Measurements from ENCODE around the gene TMEM254. TPM values are rescaled to one million over a fixed set of nuclear protein-coding genes. Genes with fewer than 3 reads are reported as not detected.

TMEM254 gene
- total RNA-seq: 4.1 and 5.1 TPM in 2 replicates

GRCh38 chr10:80078448-80079311 is at the start of gene TMEM254:
Gene TMEM254, plus strand, starts transcription at chr10:80078665. Its CDS starts 35 bp downstream, at chr10:80078700.

GRCh38 chr10:80132299-80133139 is 54.1 kb downstream of the TMEM254 start, which contains the start of gene PLAC9:
Gene PLAC9, plus strand, starts transcription at chr10:80132730. Its CDS starts 33 bp downstream, at chr10:80132763.

Other genes with a start within 250 kb of the TMEM254 start
- gene SFTPD, start 129.6 kb upstream of the TMEM254 start, total RNA-seq: not detected in 2 replicates
- gene PLAC9, start 54.1 kb downstream of the TMEM254 start, total RNA-seq: 3.3 and 3.9 TPM in 2 replicates
- gene ANXA11, start 126.9 kb downstream of the TMEM254 start, total RNA-seq: 27.2 and 39.8 TPM in 2 replicates
- gene MAT1A, start 211.0 kb downstream of the TMEM254 start, total RNA-seq: not detected in 2 replicates